ENCODE data around the gene HERC2. TPM values are rescaled to one million over a fixed set of nuclear protein-coding genes. Genes with fewer than 3 reads are reported as not detected.
"Not testable (repeated sequence)": the region's sequence is repeated elsewhere in the genome, so short reads cannot be mapped to it uniquely, and the experiment has no call there.

Gene HERC2
- total and polyA plus RNA-seq, 4 donors = 14.6 to 45.4 (median 26.6) TPM

- TF ChIP-seq CTCF (IDR thresholded peaks at IDR 0.05; ENCODE audit: low read depth, low read length, missing input control) = no peak
- no peak for TF ChIP-seq JUND (IDR thresholded peaks at IDR 0.05)
- TF ChIP-seq RAD21 (IDR thresholded peaks at IDR 0.05) = no peak
- no peak for TF ChIP-seq RXRA (IDR thresholded peaks at IDR 0.05)
- TF ChIP-seq FOXA2 (IDR thresholded peaks at IDR 0.05) = no peak
- TF ChIP-seq TAF1 (conservative IDR thresholded peaks at IDR 0.05) = no peak
- TF ChIP-seq FOXA1 (IDR thresholded peaks at IDR 0.05) = no peak
- no peak for TF ChIP-seq ZBTB33 (IDR thresholded peaks at IDR 0.05)
- TF ChIP-seq REST (IDR thresholded peaks at IDR 0.05) = no peak
- TF ChIP-seq NR2F2 (IDR thresholded peaks at IDR 0.05) = no peak
- TF ChIP-seq HNF4G (IDR thresholded peaks at IDR 0.05) = no peak
- no peak overlapping the region for H3K27ac ChIP-seq (ENCODE audit: low read depth in 1 of 2, low read length in 2 of 2)
- no peaks in the 10 kb centered on the region for H3K9me3 ChIP-seq (ENCODE audit: control insufficient read depth in 4 of 4, low read length in 3 of 4)
- H3K36me3 ChIP-seq (ENCODE audit: control insufficient read depth in 4 of 4, insufficient read depth in 3 of 4, low read depth in 1 of 4, low read length in 3 of 4) = peaks cover 4 to 38% (median 23%) of the 10 kb centered on the region in 4 donors
- H3K4me1 ChIP-seq (ENCODE audit: control insufficient read depth in 4 of 4, insufficient read depth in 4 of 4, low read length in 3 of 4) = no peaks in the 10 kb centered on the region
- H3K4me3 ChIP-seq (ENCODE audit: low read depth in 1 of 3, low read length in 3 of 3) = no peak overlapping the region
- WGBS = 97% methylated on average over 6 of the region's 6 CpGs
- no peak for DNase-seq (ENCODE audit: low spot score)
- H3K27me3 ChIP-seq (ENCODE audit: control insufficient read depth in 4 of 4, insufficient read depth in 4 of 4, low read length in 3 of 4) = no peaks in the 10 kb centered on the region
- H3K9ac ChIP-seq (ENCODE audit: low read depth in 1 of 2, low read length in 2 of 2) = no peak overlapping the region
These were observed 181.9 kb downstream of the HERC2 start for GRCh38 chr15:28140062-28140461.

GRCh38 chr15:28137408-28138039, 184.5 kb downstream of the HERC2 start:
- WGBS = 84% methylated on average over 9 of the region's 9 CpGs
- peaks cover 3 to 26% (median 16%) of the 10 kb centered on the region in 4 donors for H3K36me3 ChIP-seq (ENCODE audit: control insufficient read depth in 4 of 4, insufficient read depth in 3 of 4, low read depth in 1 of 4, low read length in 3 of 4)
- H3K4me1 ChIP-seq (ENCODE audit: control insufficient read depth in 4 of 4, insufficient read depth in 4 of 4, low read length in 3 of 4); H3K4me3 ChIP-seq (ENCODE audit: low read depth in 1 of 3, low read length in 3 of 3); H3K27me3 ChIP-seq (ENCODE audit: control insufficient read depth in 4 of 4, insufficient read depth in 4 of 4, low read length in 3 of 4); H3K9ac ChIP-seq (ENCODE audit: low read depth in 1 of 2, low read length in 2 of 2); H3K27ac ChIP-seq (ENCODE audit: low read depth in 1 of 2, low read length in 2 of 2); H3K9me3 ChIP-seq (ENCODE audit: control insufficient read depth in 4 of 4, low read length in 3 of 4); DNase-seq (ENCODE audit: low spot score): not testable (repeated sequence)

GRCh38 chr15:28136236-28136904, 185.6 kb downstream of the HERC2 start:
- DNase-seq (ENCODE audit: low spot score); H3K9me3 ChIP-seq (ENCODE audit: control insufficient read depth in 4 of 4, low read length in 3 of 4); H3K27me3 ChIP-seq (ENCODE audit: control insufficient read depth in 4 of 4, insufficient read depth in 4 of 4, low read length in 3 of 4); H3K4me1 ChIP-seq (ENCODE audit: control insufficient read depth in 4 of 4, insufficient read depth in 4 of 4, low read length in 3 of 4); H3K9ac ChIP-seq (ENCODE audit: low read depth in 1 of 2, low read length in 2 of 2); H3K4me3 ChIP-seq (ENCODE audit: low read depth in 1 of 3, low read length in 3 of 3); H3K27ac ChIP-seq (ENCODE audit: low read depth in 1 of 2, low read length in 2 of 2): not testable (repeated sequence)
- peaks cover 4 to 29% (median 16%) of the 10 kb centered on the region in 4 donors for H3K36me3 ChIP-seq (ENCODE audit: control insufficient read depth in 4 of 4, insufficient read depth in 3 of 4, low read depth in 1 of 4, low read length in 3 of 4)
- 82% methylated on average over 6 of the region's 6 CpGs for WGBS
